IMR-90 (cell line): Measurements from ENCODE around the gene GPR176.

Source experiments
- BHLHE40 ChIP-seq: fragments of 150-350 bp; IDR thresholded peaks from 2 replicates; pipeline ENCODE4 v1.6.1; 2016; ENCODE audit warnings: mild to moderate bottlenecking, low read depth, low read length
- CEBPB ChIP-seq: IDR thresholded peaks from 2 replicates; pipeline ENCODE4 v1.6.1; 2012; ENCODE audit warnings: low read depth, low read length, improper control_type of control experiment
- FOS ChIP-seq: fragments of 150-350 bp; IDR thresholded peaks from 2 replicates; pipeline ENCODE4 v1.6.1; 2016; ENCODE audit warnings: low read depth, low read length
- MAZ ChIP-seq: IDR thresholded peaks from 2 replicates; pipeline ENCODE4 v1.6.1; 2012; ENCODE audit warnings: low read depth, mild to moderate bottlenecking, low read length, improper control_type of control experiment, moderate library complexity, borderline replicate concordance
- MXI1 ChIP-seq: IDR thresholded peaks from 2 replicates; pipeline ENCODE4 v1.6.1; 2012; ENCODE audit warnings: low read depth, mild to moderate bottlenecking, low read length, moderate library complexity, borderline replicate concordance
- POLR2A ChIP-seq: IDR thresholded peaks from 2 replicates; pipeline ENCODE4 v1.6.1; 2012; ENCODE audit warnings: mild to moderate bottlenecking, low read depth, low read length
- RAD21 ChIP-seq: IDR thresholded peaks from 2 replicates; pipeline ENCODE4 v1.6.1; 2012; ENCODE audit warnings: low read length, improper control_type of control experiment
- SMC3 ChIP-seq: fragments of 150-350 bp; IDR thresholded peaks from 2 replicates; pipeline ENCODE4 v1.6.1; 2016; ENCODE audit warnings: low read depth, mild to moderate bottlenecking, antibody characterized with exemption, low read length, moderate library complexity
- TF ChIP-seq, protein P1 (sequence below): conservative IDR thresholded peaks from 2 replicates; pipeline ENCODE4 v1.5.1; 2012; ENCODE audit warnings: mild to moderate bottlenecking, low read depth, low read length, improper control_type of control experiment
- TF ChIP-seq, protein P2 (sequence below): fragments of 150-350 bp; IDR thresholded peaks from 2 replicates; pipeline ENCODE4 v1.6.1; 2017; ENCODE audit warnings: mild to moderate bottlenecking, antibody characterized with exemption, low read length, low read depth

DNA sequence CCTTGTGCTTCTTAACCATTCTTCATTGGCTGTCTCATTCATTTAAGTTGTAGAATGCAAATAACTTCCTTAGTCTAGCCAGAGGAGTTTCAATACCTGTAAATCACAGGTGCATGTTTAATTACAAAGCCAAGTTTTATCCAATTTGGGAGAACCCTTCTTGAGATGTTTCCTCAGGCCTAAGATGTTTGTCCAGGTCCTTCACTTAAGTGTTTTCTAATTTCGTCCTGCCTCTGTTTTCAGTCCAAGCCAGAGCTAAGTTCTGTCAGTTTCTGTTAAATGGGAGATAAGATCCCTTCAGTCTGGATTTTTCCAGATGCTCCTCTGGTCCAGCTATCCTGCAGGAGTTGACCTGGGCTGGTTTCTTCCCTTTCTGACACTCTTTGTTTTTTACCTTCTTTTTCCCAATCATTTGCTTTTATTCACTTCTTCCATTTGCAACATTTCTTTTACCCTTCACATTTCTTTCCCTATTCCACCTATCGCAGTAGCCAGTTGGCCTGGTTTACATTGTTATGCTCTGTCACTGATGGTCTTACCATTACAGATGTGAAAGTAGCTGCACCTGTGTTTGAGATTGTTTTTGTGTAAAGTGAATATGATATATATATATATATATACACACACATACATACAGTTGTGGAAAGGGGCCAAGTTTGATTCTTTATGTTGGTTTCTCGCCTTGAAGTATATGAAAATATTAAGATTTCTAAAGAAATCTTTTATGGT is 48.4 kb upstream of the GPR176 start:
- TF ChIP-seq, protein P1, sequence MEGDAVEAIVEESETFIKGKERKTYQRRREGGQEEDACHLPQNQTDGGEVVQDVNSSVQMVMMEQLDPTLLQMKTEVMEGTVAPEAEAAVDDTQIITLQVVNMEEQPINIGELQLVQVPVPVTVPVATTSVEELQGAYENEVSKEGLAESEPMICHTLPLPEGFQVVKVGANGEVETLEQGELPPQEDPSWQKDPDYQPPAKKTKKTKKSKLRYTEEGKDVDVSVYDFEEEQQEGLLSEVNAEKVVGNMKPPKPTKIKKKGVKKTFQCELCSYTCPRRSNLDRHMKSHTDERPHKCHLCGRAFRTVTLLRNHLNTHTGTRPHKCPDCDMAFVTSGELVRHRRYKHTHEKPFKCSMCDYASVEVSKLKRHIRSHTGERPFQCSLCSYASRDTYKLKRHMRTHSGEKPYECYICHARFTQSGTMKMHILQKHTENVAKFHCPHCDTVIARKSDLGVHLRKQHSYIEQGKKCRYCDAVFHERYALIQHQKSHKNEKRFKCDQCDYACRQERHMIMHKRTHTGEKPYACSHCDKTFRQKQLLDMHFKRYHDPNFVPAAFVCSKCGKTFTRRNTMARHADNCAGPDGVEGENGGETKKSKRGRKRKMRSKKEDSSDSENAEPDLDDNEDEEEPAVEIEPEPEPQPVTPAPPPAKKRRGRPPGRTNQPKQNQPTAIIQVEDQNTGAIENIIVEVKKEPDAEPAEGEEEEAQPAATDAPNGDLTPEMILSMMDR: no peak
- TF ChIP-seq FOS (no peak), RAD21 (no peak), SMC3 (no peak), POLR2A (no peak), MXI1 (no peak), MAZ (no peak), BHLHE40 (no peak), CEBPB (no peak)
- TF ChIP-seq, protein P2, sequence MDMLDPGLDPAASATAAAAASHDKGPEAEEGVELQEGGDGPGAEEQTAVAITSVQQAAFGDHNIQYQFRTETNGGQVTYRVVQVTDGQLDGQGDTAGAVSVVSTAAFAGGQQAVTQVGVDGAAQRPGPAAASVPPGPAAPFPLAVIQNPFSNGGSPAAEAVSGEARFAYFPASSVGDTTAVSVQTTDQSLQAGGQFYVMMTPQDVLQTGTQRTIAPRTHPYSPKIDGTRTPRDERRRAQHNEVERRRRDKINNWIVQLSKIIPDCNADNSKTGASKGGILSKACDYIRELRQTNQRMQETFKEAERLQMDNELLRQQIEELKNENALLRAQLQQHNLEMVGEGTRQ: no peak
